H1 (cell line): ENCODE measurements around the gene EPHA7. TPM values are rescaled to one million over a fixed set of nuclear protein-coding genes. Genes with fewer than 3 reads are reported as not detected.

Experiments used
- CTCF ChIA-PET: fragments of 300-600 bp; sonication (Branson Sonifier 250); formaldehyde crosslinking; loops from one replicate; lab custom pipeline; 2021; ENCODE audit not compliant: partially characterized antibody; lab: Charles Lee
- POLR2A ChIA-PET: fragments of 300-600 bp; sonication (Branson Sonifier 250); formaldehyde crosslinking; loops from one replicate; lab custom pipeline; 2021; ENCODE audit warnings: inconsistent platforms; ENCODE audit not compliant: partially characterized antibody; lab: Charles Lee
- DNase-seq, 2 experiments: peaks; one replicate each; pipeline versions ENCODE4 v3.0.0 to v3.0.0-alpha.2; 2010 to 2022; ENCODE audit warnings: low spot score in 2 of 2, low read depth in 1 of 2, mixed read lengths in 1 of 2
- FAIRE-seq: peaks from 2 replicates; lab custom pipeline; 2011; peaks lifted over from hg19 to GRCh38; lab: Jason Lieb, UNC
- H2AFZ ChIP-seq: 2 replicates; pipeline ENCODE4 v1.8.1; 2012; ENCODE audit warnings: low read length, inconsistent platforms
- H2AK5ac ChIP-seq: 2 replicates; pipeline ENCODE4 v1.6.1; 2013; ENCODE audit warnings: low read depth, low read length
- H2BK120ac ChIP-seq: replicated peaks from 2 replicates; pipeline ENCODE3; 2013; ENCODE audit warnings: low read depth, low read length, inconsistent platforms
- H2BK12ac ChIP-seq: 2 replicates; pipeline ENCODE4 v1.6.1; 2013; ENCODE audit warnings: low read depth, low read length
- H2BK15ac ChIP-seq: 2 replicates; pipeline ENCODE4 v1.6.1; 2013; ENCODE audit warnings: low read length
- H2BK20ac ChIP-seq: 2 replicates; pipeline ENCODE4 v1.6.1; 2013; ENCODE audit warnings: low read length
- H2BK5ac ChIP-seq: 2 replicates; pipeline ENCODE4 v1.6.1; 2013; ENCODE audit warnings: low read depth, low read length
- H3K14ac ChIP-seq: 2 replicates; pipeline ENCODE4 v1.6.1; 2013; ENCODE audit warnings: inconsistent platforms; ENCODE audit not compliant: insufficient read length
- H3K18ac ChIP-seq: 2 replicates; pipeline ENCODE4 v1.6.1; 2013; ENCODE audit warnings: low read length; ENCODE audit errors: extremely low read depth
- H3K23ac ChIP-seq: 2 replicates; pipeline ENCODE4 v1.6.1; 2013; ENCODE audit warnings: inconsistent platforms; ENCODE audit not compliant: insufficient read length
- H3K23me2 ChIP-seq: 2 replicates; pipeline ENCODE4 v1.6.1; 2013; ENCODE audit warnings: low read depth, low read length
- H3K27ac ChIP-seq: 2 replicates; pipeline ENCODE4 v1.6.1; 2011; ENCODE audit warnings: low read depth, low read length, inconsistent platforms
- H3K27me3 ChIP-seq, 4 experiments: replicated peaks in 1 of 4; 1 replicate in 1 of 4; 2 replicates in 3 of 4; pipeline versions ENCODE4 v1.6.1 to v1.8.1; 2011 to 2013; ENCODE audit warnings: low read length in 3 of 4, mild to moderate bottlenecking in 3 of 4, inconsistent platforms in 2 of 4, mixed read lengths in 2 of 4, moderate library complexity in 1 of 4; ENCODE audit not compliant: control insufficient read depth in 3 of 4, insufficient read depth in 3 of 4; ENCODE audit errors: extremely low read depth in 1 of 4
- H3K36me3 ChIP-seq, 4 experiments: 2 replicates each; pipeline versions ENCODE4 v1.6.1 to v1.8.1; 2011 to 2013; ENCODE audit warnings: mild to moderate bottlenecking in 4 of 4, low read length in 3 of 4, moderate library complexity in 2 of 4, control low read depth in 1 of 4, inconsistent platforms in 1 of 4; ENCODE audit not compliant: insufficient read depth in 4 of 4, control insufficient read depth in 2 of 4
- H3K4ac ChIP-seq: replicated peaks from 2 replicates; pipeline ENCODE3; 2013; ENCODE audit warnings: low read length, low read depth, mixed read lengths, inconsistent platforms; ENCODE audit not compliant: insufficient read length
- H3K4me1 ChIP-seq, 4 experiments: replicated peaks in 1 of 4; 1 replicate in 1 of 4; 2 replicates in 3 of 4; pipeline versions ENCODE4 v1.6.1 to v1.8.1; 2011 to 2013; ENCODE audit warnings: low read length in 3 of 4, inconsistent platforms in 2 of 4, mixed read lengths in 1 of 4; ENCODE audit not compliant: insufficient read depth in 4 of 4, control insufficient read depth in 3 of 4
- H3K4me2 ChIP-seq, 2 experiments: 2 replicates each; pipeline versions ENCODE4 v1.6.1 to v1.8.1; 2011 to 2013; ENCODE audit warnings: low read depth in 2 of 2, low read length in 2 of 2, control low read depth in 1 of 2, inconsistent platforms in 1 of 2, mild to moderate bottlenecking in 1 of 2; ENCODE audit not compliant: insufficient read depth in 1 of 2
- H3K4me3 ChIP-seq, 4 experiments: fragments of 200-600, 300-600 bp in 1 of 4; sonication (generic), shearing (Covaris generic), sonication (Bioruptor Twin) in 1 of 4; 2 replicates each; pipeline versions ENCODE4 v1.5.1 to v1.8.1; 2011 to 2016; ENCODE audit warnings: low read length in 4 of 4, low read depth in 3 of 4, control low read depth in 2 of 4, inconsistent platforms in 2 of 4, mild to moderate bottlenecking in 2 of 4, mixed read lengths in 1 of 4, moderate library complexity in 1 of 4; ENCODE audit not compliant: insufficient read depth in 2 of 4; ENCODE audit errors: extremely low read depth in 1 of 4
- H3K56ac ChIP-seq: replicated peaks from 2 replicates; pipeline ENCODE3; 2013; ENCODE audit warnings: low read depth, mild to moderate bottlenecking, mixed read lengths, low read length, inconsistent platforms; ENCODE audit not compliant: insufficient read length
- H3K79me1 ChIP-seq: 2 replicates; pipeline ENCODE4 v1.6.1; 2013; ENCODE audit warnings: low read depth, low read length, control low read depth
- H3K79me2 ChIP-seq, 2 experiments: 2 replicates each; pipeline versions ENCODE4 v1.6.1 to v1.8.1; 2012 to 2013; ENCODE audit warnings: low read length in 2 of 2, mild to moderate bottlenecking in 2 of 2, inconsistent platforms in 1 of 2; ENCODE audit not compliant: insufficient read depth in 2 of 2, control insufficient read depth in 1 of 2
- H3K9ac ChIP-seq, 4 experiments: replicated peaks in 1 of 4; 1 replicate in 1 of 4; 2 replicates in 3 of 4; pipeline versions ENCODE4 v1.6.1 to v1.8.1; 2011 to 2013; ENCODE audit warnings: low read depth in 3 of 4, low read length in 3 of 4, control low read depth in 2 of 4, mild to moderate bottlenecking in 2 of 4, moderate library complexity in 2 of 4, inconsistent platforms in 1 of 4; ENCODE audit errors: extremely low read depth in 1 of 4
- H3K9me3 ChIP-seq, 2 experiments: 2 replicates each; pipeline versions ENCODE4 v1.6.1 to v1.8.1; 2012 to 2013; ENCODE audit warnings: mild to moderate bottlenecking in 2 of 2, moderate library complexity in 2 of 2, control low read depth in 1 of 2, inconsistent platforms in 1 of 2, low read depth in 1 of 2, low read length in 1 of 2, mixed read lengths in 1 of 2; ENCODE audit not compliant: insufficient read depth in 2 of 2
- H4K20me1 ChIP-seq, 2 experiments: replicated peaks in 1 of 2; 2 replicates each; pipeline versions ENCODE3 to v1.8.1; 2011 to 2013; ENCODE audit warnings: inconsistent platforms in 2 of 2, low read length in 2 of 2, mild to moderate bottlenecking in 1 of 2; ENCODE audit not compliant: insufficient read depth in 2 of 2, control insufficient read depth in 1 of 2
- H4K5ac ChIP-seq: 2 replicates; pipeline ENCODE4 v1.6.1; 2013; ENCODE audit warnings: low read length, low read depth, mixed read lengths, inconsistent platforms; ENCODE audit not compliant: insufficient read length
- H4K8ac ChIP-seq: 2 replicates; pipeline ENCODE4 v1.8.0; 2013; ENCODE audit warnings: mild to moderate bottlenecking, moderate library complexity, low read length, inconsistent platforms; ENCODE audit not compliant: insufficient read depth; ENCODE audit errors: extremely low read depth
- H4K91ac ChIP-seq: replicated peaks from 2 replicates; pipeline ENCODE3; 2013; ENCODE audit warnings: low read length, mixed read lengths, inconsistent platforms; ENCODE audit not compliant: insufficient read length
- FOSL1 ChIP-seq: IDR thresholded peaks from 2 replicates; pipeline ENCODE4 v1.6.1; 2011; ENCODE audit warnings: mild to moderate bottlenecking, low read depth, low read length, moderate library complexity; ENCODE audit not compliant: insufficient read depth
- WGBS, 2 experiments: shearing (Covaris generic) in 1 of 2; methylation state at CpG; one replicate each; pipeline versions ENCODE4 v1.1.6 to v1.1.7; 2013 to 2015; ENCODE audit warnings: low lambda C conversion rate in 2 of 2, mixed read lengths in 2 of 2, inconsistent platforms in 1 of 2, low coverage in 1 of 2, missing lambda C conversion rate in 1 of 2; ENCODE audit not compliant: insufficient replicate concordance in 2 of 2, insufficient coverage in 1 of 2, insufficient read length in 1 of 2; ENCODE audit errors: extremely low coverage in 1 of 2, missing lambda C conversion rate in 1 of 2; 5-methylcytosine and 5-hydroxymethylcytosine counted together
- polyA plus RNA-seq, 7 experiments: library from polyadenylated mRNA; depleted of rRNA in 3 of 7; stranded (reverse) in 5 of 7; unstranded in 2 of 7; fragments of >200 nt in 5 of 7; fragments of 200-250 nt in 2 of 7; gene quantifications; 1 replicate in 5 of 7; 2 replicates in 1 of 7; 4 replicates in 1 of 7; pipeline versions ENCODE4 v1.2.1 to v1.2.3, GENCODE V29; 2011 to 2013; ENCODE audit warnings: missing spikeins in 2 of 7, mixed read lengths in 2 of 7
- total RNA-seq: library from RNA; stranded (reverse); fragmentation: NEBNext Ultra II Directional; extraction: Animal tissue kit (Norgen Biotek cat#: 25700); gene quantifications from 2 replicates; pipeline ENCODE4 v1.2.1, GENCODE V29; 2021
- TF ChIP-seq, protein P1 (sequence below), 3 experiments: IDR thresholded peaks; 1 replicate in 2 of 3; 2 replicates in 1 of 3; pipeline versions ENCODE4 v1.5.1 to v1.6.1; 2011; ENCODE audit warnings: low read length in 3 of 3, mild to moderate bottlenecking in 3 of 3, inconsistent platforms in 2 of 3, low read depth in 1 of 3, moderate library complexity in 1 of 3; ENCODE audit not compliant: insufficient read depth in 1 of 3; ENCODE audit errors: control extremely low read depth in 1 of 3

EPHA7 gene
- total and polyA plus RNA-seq, 2 of the 8 experiments (the other 6 are each of a cell fraction or from before 2014, with no cell fraction given), result 1.3 to 6.8 TPM

DNA sequence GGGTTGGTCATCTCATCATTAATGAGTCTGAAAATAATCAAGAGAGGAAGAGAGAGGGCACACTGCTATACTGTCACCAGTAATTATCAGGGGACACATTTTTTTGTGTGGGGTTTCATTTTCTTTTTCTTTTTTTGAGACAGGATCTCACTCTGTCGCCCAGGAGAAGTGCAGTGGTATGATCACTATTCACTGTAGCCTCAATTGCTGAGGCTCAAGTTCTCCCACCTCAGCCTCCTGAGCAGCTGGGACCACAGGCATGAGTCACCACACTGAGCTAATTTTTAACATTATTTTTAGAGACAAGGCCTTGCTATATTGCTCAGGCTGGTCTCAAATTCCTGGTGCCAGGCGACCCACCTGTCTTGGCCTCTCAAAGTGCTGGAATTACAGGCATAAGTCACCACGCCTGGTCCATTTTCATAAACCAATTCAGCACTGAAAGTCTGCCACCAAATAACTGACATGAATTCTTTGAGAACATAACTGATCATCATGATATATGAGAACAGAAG, 43.3 kb downstream of the EPHA7 start:
- H3K23ac ChIP-seq, result no peak overlapping the region
- no peak overlapping the region for H3K56ac ChIP-seq
- TF ChIP-seq, protein P1, sequence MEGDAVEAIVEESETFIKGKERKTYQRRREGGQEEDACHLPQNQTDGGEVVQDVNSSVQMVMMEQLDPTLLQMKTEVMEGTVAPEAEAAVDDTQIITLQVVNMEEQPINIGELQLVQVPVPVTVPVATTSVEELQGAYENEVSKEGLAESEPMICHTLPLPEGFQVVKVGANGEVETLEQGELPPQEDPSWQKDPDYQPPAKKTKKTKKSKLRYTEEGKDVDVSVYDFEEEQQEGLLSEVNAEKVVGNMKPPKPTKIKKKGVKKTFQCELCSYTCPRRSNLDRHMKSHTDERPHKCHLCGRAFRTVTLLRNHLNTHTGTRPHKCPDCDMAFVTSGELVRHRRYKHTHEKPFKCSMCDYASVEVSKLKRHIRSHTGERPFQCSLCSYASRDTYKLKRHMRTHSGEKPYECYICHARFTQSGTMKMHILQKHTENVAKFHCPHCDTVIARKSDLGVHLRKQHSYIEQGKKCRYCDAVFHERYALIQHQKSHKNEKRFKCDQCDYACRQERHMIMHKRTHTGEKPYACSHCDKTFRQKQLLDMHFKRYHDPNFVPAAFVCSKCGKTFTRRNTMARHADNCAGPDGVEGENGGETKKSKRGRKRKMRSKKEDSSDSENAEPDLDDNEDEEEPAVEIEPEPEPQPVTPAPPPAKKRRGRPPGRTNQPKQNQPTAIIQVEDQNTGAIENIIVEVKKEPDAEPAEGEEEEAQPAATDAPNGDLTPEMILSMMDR (IDR thresholded peaks at IDR 0.05; ENCODE audit: control extremely low read depth in 1 of 3, insufficient read depth in 1 of 3, low read depth in 1 of 3, low read length in 3 of 3), result no peak
- TF ChIP-seq FOSL1, result no peak
- no peak overlapping the region for H4K91ac ChIP-seq
- H4K20me1 ChIP-seq, result no peaks in the 10 kb centered on the region
- H2BK15ac ChIP-seq, result no peak overlapping the region
- H3K27me3 ChIP-seq, result no peaks in the 10 kb centered on the region
- no peaks in the 10 kb centered on the region for H3K9me3 ChIP-seq
- no peaks in the 10 kb centered on the region; the same call in 1 of the 2 replicates for H3K79me1 ChIP-seq
- no peak overlapping the region for H3K14ac ChIP-seq
- H4K8ac ChIP-seq, result no peak overlapping the region
- DNase-seq (no peak), FAIRE-seq (no peak)
- H2AK5ac ChIP-seq, result no peak overlapping the region
- no peak overlapping the region for H3K4me2 ChIP-seq
- H2BK12ac ChIP-seq, result no peak overlapping the region
- no peak overlapping the region for H2AFZ ChIP-seq
- H3K4ac ChIP-seq, result no peak overlapping the region
- no peak overlapping the region for H3K4me3 ChIP-seq
- no peak overlapping the region for H3K9ac ChIP-seq
- H3K79me2 ChIP-seq, result no peaks in the 10 kb centered on the region
- no peak overlapping the region for H2BK20ac ChIP-seq
- 78% methylated on average over 3 of the region's 3 CpGs; no CpG with 5 or more reads in 1 of the 2 experiments for WGBS, 2 experiments
- H2BK120ac ChIP-seq, result no peak overlapping the region
- ChIA-PET POLR2A (no interaction called here), CTCF (no interaction called here)
- H4K5ac ChIP-seq, result no peak overlapping the region
- H3K4me1 ChIP-seq, result no peaks in the 10 kb centered on the region
- no peak overlapping the region for H3K27ac ChIP-seq
- no peak overlapping the region for H3K18ac ChIP-seq
- H3K23me2 ChIP-seq, result no peaks in the 10 kb centered on the region
- H2BK5ac ChIP-seq, result no peak overlapping the region
- no peaks in the 10 kb centered on the region for H3K36me3 ChIP-seq
